HuH-7.5 (cell line): Measurements from ENCODE around the gene SNRPB.
A peak's percentile ranks its signal among the peaks of the same experiment; 100 is the strongest.
"Not testable (repeated sequence)": the region's sequence is repeated elsewhere in the genome, so short reads cannot be mapped to it uniquely, and the experiment has no call there.

Source experiments
- DNase-seq: peaks from one replicate; pipeline ENCODE4 v3.0.0; 2011; ENCODE audit warnings: low spot score

SNRPB gene

GRCh38 chr20:2470423-2471193 is at the start of gene SNRPB:
Gene SNRPB (minus strand): TSS chr20:2470789. CDS start chr20:2470690, 99 bp downstream.
- peak; percentile 92 for DNase-seq

- no peak for DNase-seq
Observed at GRCh38 chr20:2519115-2519809, 48.7 kb upstream of the SNRPB start.

- no peak for DNase-seq
Observed at GRCh38 chr20:2518558-2518957, 48.0 kb upstream of the SNRPB start.

GRCh38 chr20:2518096-2518495 is 47.5 kb upstream of the SNRPB start:
- DNase-seq, result no peak

DNA sequence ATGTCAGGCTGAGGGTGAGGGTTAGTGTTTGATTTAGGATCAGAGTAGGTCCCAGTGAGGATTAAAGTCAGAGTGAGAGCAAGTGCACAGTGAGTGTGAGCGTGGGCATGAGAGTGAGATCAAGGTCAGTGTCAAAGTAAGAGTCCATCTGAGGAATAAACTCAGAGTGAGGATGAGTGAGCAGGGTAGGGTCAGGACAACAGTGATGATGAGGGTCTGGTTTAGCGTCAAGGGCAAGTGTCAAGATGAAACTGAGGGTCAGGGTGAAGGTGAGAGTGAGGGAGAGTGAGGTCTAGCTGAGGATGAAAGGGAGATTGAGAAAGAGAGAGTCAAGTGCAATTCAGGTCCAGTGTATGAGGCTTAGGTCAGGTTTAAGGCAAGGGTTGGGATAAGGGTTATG is 45.8 kb upstream of the SNRPB start:
- DNase-seq, result no peak

DNA sequence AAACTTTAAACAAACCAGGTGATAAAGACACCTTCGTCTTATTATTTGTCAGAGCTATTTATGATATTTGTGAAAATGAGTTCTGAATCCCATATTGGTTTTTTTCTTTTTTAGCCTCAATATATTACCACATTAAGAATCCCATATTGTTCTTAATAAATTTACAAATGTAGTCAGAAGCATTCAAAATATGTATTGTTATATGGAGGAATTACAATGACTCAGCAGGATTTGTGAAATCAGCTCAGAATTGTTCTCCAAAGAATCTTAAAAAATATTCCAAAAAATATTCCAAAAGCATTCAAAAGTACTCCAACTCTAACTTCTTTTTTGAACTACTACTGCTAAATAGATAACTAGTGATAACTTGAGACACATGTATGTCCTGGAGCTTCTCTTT is 44.6 kb upstream of the SNRPB start:
- no peak for DNase-seq

DNA sequence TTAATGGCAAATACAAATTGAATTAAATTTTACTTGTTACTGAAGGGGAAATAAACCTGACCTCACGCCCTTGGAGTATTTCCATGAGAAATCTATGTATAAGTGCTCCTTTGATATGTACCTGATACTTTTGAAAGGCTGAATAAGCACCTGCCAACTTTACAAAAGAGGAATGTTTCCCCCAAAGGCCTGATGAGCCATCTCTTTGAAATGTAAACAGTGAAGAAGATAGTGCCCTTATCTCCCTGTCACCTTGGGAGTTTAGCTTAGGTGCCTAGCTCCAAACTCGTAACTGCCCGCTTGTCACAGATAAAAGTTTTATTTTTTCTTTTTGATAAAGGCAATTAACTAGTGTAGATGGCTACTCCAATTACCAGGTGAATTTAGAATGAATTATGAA is 39.2 kb upstream of the SNRPB start:
- DNase-seq, result no peak

- DNase-seq, result no peak
Observed at GRCh38 chr20:2509468-2509781, 38.8 kb upstream of the SNRPB start.

GRCh38 chr20:2508631-2509467 is 38.3 kb upstream of the SNRPB start, which contains the start of gene ZNF343:
Gene ZNF343 (minus strand): TSS chr20:2508915. CDS start chr20:2493895, 15,020 bp downstream.
- peak; percentile 82 for DNase-seq

DNA sequence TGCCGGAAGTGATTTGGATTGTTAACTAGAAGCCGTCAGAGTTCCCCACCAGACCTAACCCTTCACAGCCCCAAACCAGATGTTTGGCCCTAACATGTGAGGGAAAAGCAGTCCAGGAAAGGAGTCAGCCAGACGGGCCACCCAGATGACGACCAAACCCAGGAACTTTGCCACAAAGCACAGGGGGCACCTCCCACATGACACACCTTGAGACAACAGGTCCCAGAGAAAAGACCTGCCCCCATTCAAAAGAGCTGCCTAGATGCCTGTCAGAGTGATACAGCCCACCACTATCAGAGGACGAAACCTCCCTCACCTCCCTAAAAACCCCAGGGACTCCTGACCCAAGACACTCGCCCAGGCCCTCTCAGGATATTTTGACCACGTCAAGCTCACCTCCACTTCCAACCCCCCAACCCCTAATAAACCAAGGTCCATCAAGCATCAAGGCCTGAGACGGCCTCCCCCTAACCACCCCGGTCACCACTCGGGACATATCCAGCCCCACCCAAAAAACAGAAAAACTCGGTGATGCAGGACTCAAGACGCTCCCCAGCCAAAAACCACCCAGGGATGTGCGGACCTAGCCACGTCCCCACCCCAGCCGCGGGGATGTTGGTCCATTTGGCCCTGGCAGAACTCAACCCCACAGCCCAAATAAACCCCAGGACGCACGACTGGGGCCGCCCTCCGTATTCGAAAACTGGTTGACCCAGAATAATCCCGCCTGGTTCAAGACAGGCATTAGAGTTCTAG is 37.5 kb upstream of the SNRPB start:
- DNase-seq, result peak; percentile 26

- DNase-seq, result no peak
Observed at GRCh38 chr20:2507464-2507863, 36.9 kb upstream of the SNRPB start.

DNA sequence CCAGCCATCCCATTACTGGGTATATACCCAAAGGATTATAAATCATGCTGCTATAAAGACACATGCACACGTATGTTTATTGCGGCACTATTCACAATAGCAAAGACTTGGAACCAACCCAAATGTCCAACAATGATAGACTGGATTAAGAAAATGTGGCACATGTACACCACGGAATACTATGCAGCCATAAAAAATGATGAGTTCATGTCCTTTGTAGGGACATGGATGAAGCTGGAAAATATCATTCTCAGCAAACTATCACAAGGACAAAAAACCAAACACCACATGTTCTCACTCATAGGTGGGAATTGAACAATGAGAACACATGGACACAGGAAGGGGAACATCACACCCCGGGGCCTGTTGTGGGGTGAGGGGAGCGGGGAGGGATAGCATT is 35.8 kb upstream of the SNRPB start:
- DNase-seq, result not testable (repeated sequence)

GRCh38 chr20:2504803-2505202 is 34.2 kb upstream of the SNRPB start:
- DNase-seq, result not testable (repeated sequence)

DNA sequence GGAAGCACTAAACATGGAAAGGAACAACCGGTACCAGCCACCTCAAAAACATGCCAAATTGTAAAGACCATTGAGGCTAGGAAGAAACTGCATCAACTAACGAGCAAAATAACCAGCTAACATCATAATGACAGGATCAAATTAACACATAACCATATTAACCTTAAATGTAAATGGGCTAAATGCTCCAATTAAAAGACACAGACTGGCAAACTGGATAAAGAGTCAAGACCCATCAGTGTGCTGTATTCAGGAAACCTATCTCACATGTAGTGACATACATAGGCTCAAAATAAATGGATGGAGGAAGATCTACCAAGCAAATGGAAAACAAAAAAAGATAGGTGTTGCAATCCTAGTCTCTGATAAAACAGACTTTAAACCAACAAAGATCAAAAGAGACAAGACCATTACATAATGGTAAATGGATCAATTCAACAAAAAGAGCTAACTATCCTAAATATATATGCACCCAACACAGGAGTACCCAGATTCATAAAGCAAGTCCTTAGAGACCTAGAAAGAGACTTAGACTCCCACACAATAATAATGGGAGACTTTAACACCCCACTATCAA is 32.3 kb upstream of the SNRPB start:
- DNase-seq, result not testable (repeated sequence)

DNA sequence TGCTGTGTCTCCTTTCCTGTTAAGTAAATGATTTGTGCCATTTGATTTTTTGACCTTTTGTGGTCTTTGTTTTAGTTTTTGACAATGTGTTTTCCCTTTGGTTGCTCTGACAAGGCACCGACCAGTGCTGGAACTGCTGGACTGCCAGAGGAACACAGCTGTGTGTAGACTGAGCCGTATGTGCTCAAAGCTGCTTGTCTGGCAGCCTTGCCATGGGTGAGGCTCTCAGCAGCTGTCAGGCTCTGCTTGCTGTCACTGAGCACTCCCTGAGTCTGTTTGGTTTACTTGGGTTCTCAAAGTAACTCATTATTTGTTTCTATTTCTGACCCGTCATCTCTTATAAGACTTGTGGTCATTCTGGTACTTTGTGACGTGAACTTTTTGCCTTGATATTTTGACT is 15.1 kb upstream of the SNRPB start:
- no peak for DNase-seq

GRCh38 chr20:2485080-2485479 is 14.5 kb upstream of the SNRPB start:
- DNase-seq, result no peak

DNA sequence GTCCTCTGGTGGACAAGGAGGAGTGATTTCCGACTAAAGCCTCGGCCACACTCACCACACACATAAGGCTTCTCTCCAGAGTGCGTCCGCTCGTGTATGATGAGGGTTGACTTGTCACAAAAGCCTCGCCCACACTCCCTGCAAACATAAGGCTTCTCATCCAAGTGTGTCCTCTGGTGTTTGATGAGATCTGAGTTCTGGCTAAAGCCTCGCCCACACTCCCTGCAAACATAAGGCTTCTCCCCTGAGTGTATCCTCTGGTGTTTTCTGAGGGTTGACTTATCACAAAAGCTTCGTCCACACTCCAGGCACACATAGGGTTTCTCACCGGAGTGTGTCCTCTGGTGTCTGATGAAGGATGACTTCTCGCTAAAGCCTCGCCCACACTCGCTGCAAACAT is 12.9 kb upstream of the SNRPB start:
- no peak for DNase-seq

GRCh38 chr20:2480381-2480780 is 9.8 kb upstream of the SNRPB start:
- DNase-seq, result no peak

DNA sequence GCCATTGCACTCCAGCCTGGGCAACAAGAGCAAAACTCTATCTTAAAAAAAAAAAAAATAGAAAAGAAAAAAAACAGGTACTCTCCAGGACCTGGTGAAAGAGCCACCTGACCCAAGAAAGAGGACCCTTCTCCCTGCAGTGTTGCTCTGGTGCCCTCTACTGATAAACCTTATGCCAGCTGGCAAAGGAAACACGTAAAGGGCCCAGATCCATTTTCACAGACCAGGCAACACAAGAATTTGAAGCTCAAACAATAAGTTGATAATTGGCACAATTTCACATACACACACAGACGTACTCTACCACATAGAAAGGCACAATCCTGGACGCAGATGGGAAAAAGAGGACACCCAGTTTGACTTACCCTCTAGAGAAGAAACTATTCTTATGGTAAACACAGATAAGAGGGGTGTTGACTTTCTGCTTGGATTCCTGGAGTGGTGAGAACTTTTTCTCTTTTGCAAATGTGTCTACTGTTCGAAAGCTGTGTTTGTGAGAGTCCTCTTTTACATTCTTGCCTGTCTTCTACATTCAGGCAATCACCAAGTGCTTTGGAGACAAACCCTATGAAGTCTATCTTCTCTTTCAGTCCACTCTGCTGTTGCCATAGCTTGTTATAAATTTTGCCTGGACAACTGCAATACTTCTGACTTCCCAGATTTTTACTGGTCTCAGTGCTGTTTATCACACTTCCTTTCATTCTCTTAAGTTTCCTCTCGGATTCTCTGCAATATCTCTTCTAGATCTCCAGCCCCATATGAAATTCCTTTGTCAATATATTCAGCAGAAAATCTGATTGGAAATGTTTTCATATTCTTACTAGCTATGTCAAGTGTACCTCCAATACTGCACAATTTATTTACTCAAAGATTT is 6.4 kb upstream of the SNRPB start:
- DNase-seq, result no peak

DNA sequence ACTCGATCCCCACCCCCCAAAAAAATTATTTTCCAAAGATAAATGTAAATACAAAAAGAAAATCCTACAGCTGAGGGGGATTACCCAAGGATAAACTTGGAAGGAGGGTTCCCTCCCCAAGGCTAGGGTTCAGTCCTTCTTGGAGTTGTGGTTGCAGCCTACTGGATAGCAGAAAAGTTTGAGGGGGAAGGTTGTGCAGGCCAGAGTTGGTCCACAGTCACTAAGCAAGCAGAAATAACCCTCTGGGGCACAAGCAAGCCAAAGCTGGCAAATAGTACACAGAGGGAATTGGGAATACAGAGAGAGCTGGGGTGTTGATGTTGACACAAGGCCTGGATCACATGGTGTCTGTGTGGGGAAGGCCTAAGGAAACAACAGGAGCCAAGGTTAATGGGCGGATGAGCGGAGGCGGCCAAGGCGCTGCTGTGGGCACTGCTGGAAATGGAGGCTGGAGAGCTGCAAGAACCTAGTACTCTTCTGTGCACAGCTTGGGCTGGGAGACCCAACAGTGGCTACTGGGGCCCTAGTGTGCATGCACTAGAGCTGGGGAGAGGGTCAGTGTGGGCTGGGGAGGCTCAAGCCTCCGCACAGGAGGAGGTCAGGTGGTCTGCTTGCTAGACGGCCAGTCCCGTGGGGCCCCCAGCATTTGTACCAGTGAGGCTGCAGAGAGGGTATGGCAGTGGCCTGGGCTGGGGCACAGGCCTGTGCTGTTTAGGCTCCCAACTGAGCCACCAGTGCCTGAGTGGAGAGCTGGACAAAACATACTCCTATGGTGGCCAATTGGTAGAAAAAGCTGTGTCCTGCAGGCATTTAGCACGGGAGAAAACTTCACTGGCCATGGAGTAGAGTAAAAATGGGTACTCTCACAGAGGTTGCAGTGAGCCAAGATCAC is 5.5 kb upstream of the SNRPB start:
- no peak for DNase-seq
